SK-N-SH (cell line): ENCODE measurements around the gene KCTD15. TPM values are rescaled to one million over a fixed set of nuclear protein-coding genes. Genes with fewer than 3 reads are reported as not detected.

Experiments
- CTCF ChIA-PET: fragments of 300-600, 350-600 bp; formaldehyde crosslinking; extraction: SDS; loops from one replicate; lab custom pipeline; 2021; lab: Yijun Ruan, JAX
- POLR2A ChIA-PET: fragments of 350-600 bp; sonication (Branson Sonifier 250); formaldehyde crosslinking; extraction: SDS; loops from one replicate; lab custom pipeline; 2020; ENCODE audit warnings: antibody characterized with exemption, inconsistent platforms; lab: Yijun Ruan, JAX
- DNase-seq: peaks from one replicate; pipeline ENCODE4 v3.0.0; 2012
- H2AFZ ChIP-seq: fragments of 200-600 bp; sonication (generic); 2 replicates; pipeline ENCODE4 v1.8.1; 2016; ENCODE audit warnings: antibody characterized with exemption, mild to moderate bottlenecking, low read depth
- H3F3A ChIP-seq: fragments of 200-600 bp; sonication (generic); replicated peaks from 2 replicates; pipeline ENCODE3; 2016; ENCODE audit warnings: antibody characterized with exemption, mild to moderate bottlenecking; ENCODE audit not compliant: insufficient read depth
- H3K27ac ChIP-seq, 2 experiments: fragments of 200-500 bp in 1 of 2; fragments of 200-600 bp in 1 of 2; sonication (Bioruptor generic) in 1 of 2; sonication (generic), shearing (Covaris generic) in 1 of 2; 2 replicates each; pipeline versions ENCODE4 v1.5.1 to v1.6.1; 2014 to 2016; ENCODE audit warnings: low read depth in 2 of 2, inconsistent platforms in 1 of 2, low read length in 1 of 2, mild to moderate bottlenecking in 1 of 2, mixed read lengths in 1 of 2
- H3K27me3 ChIP-seq: fragments of 200-600 bp; sonication (generic), shearing (Covaris generic); 2 replicates; pipeline ENCODE4 v1.6.1; 2016; ENCODE audit warnings: mixed run types; ENCODE audit not compliant: insufficient read depth
- H3K36me3 ChIP-seq, 2 experiments: fragments of 200-500 bp in 1 of 2; fragments of 200-600 bp in 1 of 2; sonication (Bioruptor generic) in 1 of 2; sonication (generic) in 1 of 2; replicated peaks in 1 of 2; 2 replicates each; pipeline versions ENCODE3 to v1.5.1; 2014 to 2016; ENCODE audit warnings: low read length in 1 of 2, mild to moderate bottlenecking in 1 of 2; ENCODE audit not compliant: insufficient read depth in 2 of 2, control insufficient read depth in 1 of 2
- H3K4me1 ChIP-seq, 2 experiments: fragments of 200-500 bp in 1 of 2; fragments of 200-600 bp in 1 of 2; sonication (Bioruptor generic) in 1 of 2; sonication (generic), shearing (Covaris generic) in 1 of 2; 2 replicates each; pipeline versions ENCODE4 v1.5.1 to v1.6.1; 2014 to 2016; ENCODE audit warnings: low read depth in 1 of 2, low read length in 1 of 2, mixed run types in 1 of 2; ENCODE audit not compliant: insufficient read depth in 2 of 2, control insufficient read depth in 1 of 2
- H3K4me2 ChIP-seq: fragments of 200-600 bp; sonication (generic), shearing (Covaris generic); 2 replicates; pipeline ENCODE4 v1.6.1; 2017; ENCODE audit warnings: mixed run types
- H3K4me3 ChIP-seq, 2 experiments: fragments of 200-500 bp in 1 of 2; fragments of 200-600 bp in 1 of 2; sonication (Bioruptor generic) in 1 of 2; sonication (generic), shearing (Covaris generic) in 1 of 2; 2 replicates each; pipeline versions ENCODE4 v1.5.1 to v1.8.1; 2014 to 2016; ENCODE audit warnings: low read depth in 2 of 2, inconsistent platforms in 1 of 2, low read length in 1 of 2, mild to moderate bottlenecking in 1 of 2, mixed read lengths in 1 of 2, moderate library complexity in 1 of 2
- H3K79me2 ChIP-seq: fragments of 200-600 bp; sonication (generic); 2 replicates; pipeline ENCODE4 v1.8.1; 2017; ENCODE audit warnings: mild to moderate bottlenecking; ENCODE audit not compliant: insufficient read depth
- H3K9ac ChIP-seq: fragments of 200-600 bp; sonication (generic); 2 replicates; pipeline ENCODE4 v1.6.1; 2017; ENCODE audit warnings: mixed run types
- H3K9me2 ChIP-seq: fragments of 200-600 bp; sonication (generic); 2 replicates; pipeline ENCODE4 v1.6.1; 2017; ENCODE audit warnings: mixed run types
- H3K9me3 ChIP-seq: fragments of 200-600 bp; sonication (generic); 2 replicates; pipeline ENCODE4 v1.6.1; 2017; ENCODE audit warnings: mixed run types, mild to moderate bottlenecking, moderate library complexity
- H4K20me1 ChIP-seq: fragments of 200-600 bp; sonication (generic); 2 replicates; pipeline ENCODE4 v1.6.1; 2017; ENCODE audit warnings: mild to moderate bottlenecking, mixed run types; ENCODE audit not compliant: insufficient read depth
- EP300 ChIP-seq, 2 experiments: IDR thresholded peaks; 2 replicates each; pipeline versions ENCODE4 v1.4.0 to v1.6.1; 2012; ENCODE audit warnings: borderline replicate concordance in 1 of 2, low read depth in 1 of 2, low read length in 1 of 2
- FOXJ3 ChIP-seq: sonication (generic); formaldehyde crosslinking; IDR thresholded peaks from 2 replicates; pipeline ENCODE4 v1.5.1; 2020; ENCODE audit warnings: mild to moderate bottlenecking, missing genetic modification reagents
- MAX ChIP-seq: IDR thresholded peaks from 2 replicates; pipeline ENCODE4 v1.4.0; 2012; ENCODE audit warnings: low read depth
- POLR2AphosphoS5 ChIP-seq: IDR thresholded peaks from 2 replicates; pipeline ENCODE4 v1.6.1; 2012; ENCODE audit warnings: low read depth, low read length
- REST ChIP-seq: IDR thresholded peaks from 2 replicates; pipeline ENCODE4 v1.6.1; 2012; ENCODE audit warnings: mild to moderate bottlenecking, low read depth, low read length, moderate library complexity
- SIN3A ChIP-seq: IDR thresholded peaks from 2 replicates; pipeline ENCODE4 v1.6.1; 2012; ENCODE audit warnings: low read depth, mild to moderate bottlenecking, low read length, moderate library complexity, borderline replicate concordance
- USF2 ChIP-seq: fragments of 150-350 bp; IDR thresholded peaks from 2 replicates; pipeline ENCODE4 v1.6.1; 2017; ENCODE audit warnings: antibody characterized with exemption, low read length, low read depth, borderline replicate concordance
- YY1 ChIP-seq: IDR thresholded peaks from 2 replicates; pipeline ENCODE4 v1.4.0; 2012; ENCODE audit warnings: low read depth, mild to moderate bottlenecking
- WGBS: methylation state at CpG from one replicate; pipeline ENCODE4 v1.1.6; 2017; ENCODE audit warnings: low lambda C conversion rate; 5-methylcytosine and 5-hydroxymethylcytosine counted together
- polyA plus RNA-seq, 3 experiments: library from polyadenylated mRNA; depleted of rRNA; stranded (reverse); fragments of >200 nt; gene quantifications; 2 replicates each; pipeline ENCODE4 v1.2.3, GENCODE V29; 2012

The KCTD15 gene
- polyA plus RNA-seq, 1 of the 3 experiments (the other 2 are of a cell fraction): 15.5 TPM

GRCh38 chr19:33756177-33756576 lies 40.5 kb upstream of the KCTD15 start:
- Histone ChIP-seq H3K79me2 (no peaks in the 10 kb centered on the region), H3K9me3 (no peaks in the 10 kb centered on the region), H3F3A (no peaks in the 10 kb centered on the region), H3K36me3 (no peaks in the 10 kb centered on the region), H3K9me2 (no peaks in the 10 kb centered on the region), H3K4me3 (no peak overlapping the region), H2AFZ (no peak overlapping the region), H3K9ac (no peak overlapping the region), H3K27ac (no peak overlapping the region), H3K4me2 (no peak overlapping the region), H4K20me1 (no peaks in the 10 kb centered on the region), H3K27me3 (no peaks in the 10 kb centered on the region), H3K4me1 (peaks cover 0 to 18% of the 10 kb centered on the region in 2 experiments; a peak in 1 of 4 replicates)
- ChIA-PET CTCF (interaction anchor here (1.2 to 2.3 kb wide), 4 partner anchors 15 to 340 kb away, joined by 4 to 11 read pairs (median 5); no protein-coding TSS in a partner anchor), POLR2A (no interaction called here)
- WGBS: 63% methylated on average over 10 of the region's 11 CpGs
- DNase-seq: no peak
- TF ChIP-seq MAX: no peak
- TF ChIP-seq EP300 (IDR thresholded peaks at IDR 0.05; ENCODE audit: borderline replicate concordance in 1 of 2, low read depth in 1 of 2, low read length in 1 of 2): no peak
- TF ChIP-seq REST: no peak
- no peak for TF ChIP-seq FOXJ3 (CRISPR knock-in tag)
- no peak for TF ChIP-seq SIN3A
- TF ChIP-seq USF2: no peak
- TF ChIP-seq POLR2AphosphoS5: no peak

GRCh38 chr19:33758541-33759013 lies 38.1 kb upstream of the KCTD15 start:
- ChIA-PET CTCF (interaction anchor here (0.9 to 2.5 kb wide), 6 partner anchors 13 to 352 kb away, joined by 3 to 15 read pairs (median 5); no protein-coding TSS in a partner anchor), POLR2A (no interaction called here)
- no peaks in the 10 kb centered on the region for H3K9me3 ChIP-seq
- H3K4me1 ChIP-seq: peaks cover 0 to 14% of the 10 kb centered on the region in 2 experiments; a peak in 1 of 4 replicates
- no peaks in the 10 kb centered on the region for H3K27me3 ChIP-seq
- H3K27ac ChIP-seq: no peak overlapping the region
- H3K4me2 ChIP-seq: no peak overlapping the region
- no peak overlapping the region for H3K9ac ChIP-seq
- H3F3A ChIP-seq: no peaks in the 10 kb centered on the region
- no peaks in the 10 kb centered on the region for H3K79me2 ChIP-seq
- no peak overlapping the region for H3K4me3 ChIP-seq
- WGBS: 68% methylated on average over 10 of the region's 12 CpGs
- no peaks in the 10 kb centered on the region for H3K9me2 ChIP-seq
- no peak for DNase-seq
- H3K36me3 ChIP-seq: no peaks in the 10 kb centered on the region
- no peaks in the 10 kb centered on the region for H4K20me1 ChIP-seq
- no peak for TF ChIP-seq YY1
- no peak overlapping the region for H2AFZ ChIP-seq
